ENCODE measurements around the gene TPRG1.

The TPRG1 gene

GRCh38 chr3:189372243-189372642, 200.5 kb downstream of the TPRG1 start:
- H3K27ac ChIP-seq: no peak overlapping the region

More at GRCh38 chr3:189372243-189372642, 200.5 kb downstream of the TPRG1 start:
- TF ChIP-seq CTCF (conservative IDR thresholded peaks at IDR 0.05) (no peak), ZFX (IDR thresholded peaks at IDR 0.05) (no peak)
